K562 treated with DMSO at 1 percent for 4 hours (cell line): ENCODE data around the gene HLTF. TPM values are rescaled to one million over a fixed set of nuclear protein-coding genes. Genes with fewer than 3 reads are reported as not detected.

Experiments
- total RNA-seq: library from RNA; unstranded; fragments of 300-600 nt; gene quantifications from 2 replicates; pipeline ENCODE4 v1.2.3, GENCODE V29; 2022; ENCODE audit not compliant: insufficient read depth

Gene HLTF
- 32.4 and 44.0 TPM in 2 replicates for total RNA-seq

GRCh38 chr3:149086232-149086988, at the start of gene HLTF:
Gene HLTF (minus strand): TSS chr3:149086533. CDS start chr3:149086336, 197 bp downstream.

GRCh38 chr3:149129326-149130205, 43.2 kb upstream of the HLTF start, which contains the start of gene HPS3:
Gene HPS3 (plus strand): TSS chr3:149129638. CDS start chr3:149129724, 86 bp downstream.

GRCh38 chr3:148991219-148992026, 94.9 kb downstream of the HLTF start, which contains the start of gene GYG1:
Gene GYG1 (plus strand): TSS chr3:148991540. CDS start chr3:148991641, 101 bp downstream.

Other genes starting within 250 kb of the HLTF start
- gene CPA3, start 221.2 kb downstream of the HLTF start, total RNA-seq: not detected in 2 replicates
- 10.1 and 10.3 TPM in 2 replicates for gene GYG1, start 95.0 kb downstream of the HLTF start, total RNA-seq
- 6.1 and 11.3 TPM in 2 replicates for gene HPS3, start 43.1 kb upstream of the HLTF start, total RNA-seq
- gene CP, start 135.3 kb upstream of the HLTF start, total RNA-seq: not detected in 2 replicates
- not detected in 2 replicates for gene TM4SF18, start 247.1 kb upstream of the HLTF start, total RNA-seq